DND-41 (cell line): Measurements from ENCODE around the gene DNTT.

Experiments used
- CTCF ChIP-seq: IDR thresholded peaks from 2 replicates; pipeline ENCODE4 v1.5.1; 2012; ENCODE audit warnings: borderline replicate concordance, low read length, moderate library complexity, mild to moderate bottlenecking; ENCODE audit not compliant: poor library complexity, severe bottlenecking; ENCODE audit errors: extremely low read depth
- EZH2 ChIP-seq: IDR thresholded peaks from 3 replicates; pipeline ENCODE4 v1.6.1; 2012; ENCODE audit warnings: borderline replicate concordance, low read depth, mild to moderate bottlenecking, moderate library complexity, low read length, inconsistent platforms; ENCODE audit not compliant: severe bottlenecking

GRCh38 chr10:96358851-96359540 is 54.8 kb downstream of the DNTT start, which contains the start of gene OPALIN:
- TF ChIP-seq CTCF = no peak
- TF ChIP-seq EZH2 = no peak
